GM18951 (cell line): ENCODE data around the gene MRPL18.
"Not testable (repeated sequence)": the region's sequence is repeated elsewhere in the genome, so short reads cannot be mapped to it uniquely, and the experiment has no call there.

Source experiments
- POLR2A ChIP-seq: IDR thresholded peaks from 4 replicates; pipeline ENCODE4 v1.6.1; 2011; ENCODE audit warnings: mild to moderate bottlenecking; ENCODE audit not compliant: insufficient read length, insufficient read depth; ENCODE audit errors: extremely low read depth
- in situ Hi-C: fragments of 300-500 bp; cut with MboI; formaldehyde crosslinking; loops from one replicate; pipeline ENCODE4 v1.12.0; 2022; ENCODE audit warnings: low sequenced_read_pairs, mixed read lengths, inconsistent platforms; ENCODE audit not compliant: unreplicated experiment

MRPL18 gene

GRCh38 chr6:159813781-159814180, 23.5 kb downstream of the MRPL18 start:
- no peak for TF ChIP-seq POLR2A
- in situ Hi-C loops, result no loop called here

- in situ Hi-C loops, result no loop called here
- no peak for TF ChIP-seq POLR2A
Observed at GRCh38 chr6:159815410-159815809, 25.1 kb downstream of the MRPL18 start.

- in situ Hi-C loops, result not testable (repeated sequence)
Observed at GRCh38 chr6:159816775-159817174, 26.5 kb downstream of the MRPL18 start.

- no peak for TF ChIP-seq POLR2A
- in situ Hi-C loops, result no loop called here
Observed at GRCh38 chr6:159817951-159818739, 27.9 kb downstream of the MRPL18 start.

GRCh38 chr6:159819098-159819497, 28.8 kb downstream of the MRPL18 start:
- in situ Hi-C loops, result no loop called here
- TF ChIP-seq POLR2A, result no peak

- no peak for TF ChIP-seq POLR2A
Observed at GRCh38 chr6:159819932-159820640, 29.8 kb downstream of the MRPL18 start.

GRCh38 chr6:159821122-159821521, 30.9 kb downstream of the MRPL18 start:
- in situ Hi-C loops, result no loop called here

More at GRCh38 chr6:159819932-159820640, 29.8 kb downstream of the MRPL18 start:
- in situ Hi-C loops, result no loop called here

GRCh38 chr6:159821726-159822125, 31.5 kb downstream of the MRPL18 start:
- TF ChIP-seq POLR2A, result no peak
- in situ Hi-C loops, result no loop called here

More at GRCh38 chr6:159821122-159821521, 30.9 kb downstream of the MRPL18 start:
- no peak for TF ChIP-seq POLR2A

- in situ Hi-C loops, result no loop called here
- TF ChIP-seq POLR2A, result no peak
Observed at GRCh38 chr6:159823953-159824352, 33.7 kb downstream of the MRPL18 start.

- in situ Hi-C loops, result not testable (repeated sequence)
Observed at GRCh38 chr6:159824690-159825089, 34.4 kb downstream of the MRPL18 start.

- no peak for TF ChIP-seq POLR2A
- in situ Hi-C loops, result no loop called here
Observed at GRCh38 chr6:159826004-159826403, 35.7 kb downstream of the MRPL18 start.

GRCh38 chr6:159826968-159827647, 36.8 kb downstream of the MRPL18 start:
- no peak for TF ChIP-seq POLR2A
- in situ Hi-C loops, result no loop called here

- TF ChIP-seq POLR2A, result no peak
Observed at GRCh38 chr6:159828074-159828473, 37.8 kb downstream of the MRPL18 start.

GRCh38 chr6:159829526-159829925, 39.3 kb downstream of the MRPL18 start:
- TF ChIP-seq POLR2A, result no peak

More at GRCh38 chr6:159828074-159828473, 37.8 kb downstream of the MRPL18 start:
- in situ Hi-C loops, result no loop called here

More at GRCh38 chr6:159829526-159829925, 39.3 kb downstream of the MRPL18 start:
- in situ Hi-C loops, result no loop called here
